HG03159 (cell line): ENCODE results near the gene ACTN1.
"Not testable (repeated sequence)": the region's sequence is repeated elsewhere in the genome, so short reads cannot be mapped to it uniquely, and the experiment has no call there.

Experiments
- ATAC-seq: cut with Tn5 transposase; IDR thresholded peaks from one replicate; pipeline ENCODE4 v1.9.1; 2021; ENCODE audit warnings: mild to moderate bottlenecking, moderate library complexity; ENCODE audit not compliant: unreplicated experiment

The ACTN1 gene

DNA sequence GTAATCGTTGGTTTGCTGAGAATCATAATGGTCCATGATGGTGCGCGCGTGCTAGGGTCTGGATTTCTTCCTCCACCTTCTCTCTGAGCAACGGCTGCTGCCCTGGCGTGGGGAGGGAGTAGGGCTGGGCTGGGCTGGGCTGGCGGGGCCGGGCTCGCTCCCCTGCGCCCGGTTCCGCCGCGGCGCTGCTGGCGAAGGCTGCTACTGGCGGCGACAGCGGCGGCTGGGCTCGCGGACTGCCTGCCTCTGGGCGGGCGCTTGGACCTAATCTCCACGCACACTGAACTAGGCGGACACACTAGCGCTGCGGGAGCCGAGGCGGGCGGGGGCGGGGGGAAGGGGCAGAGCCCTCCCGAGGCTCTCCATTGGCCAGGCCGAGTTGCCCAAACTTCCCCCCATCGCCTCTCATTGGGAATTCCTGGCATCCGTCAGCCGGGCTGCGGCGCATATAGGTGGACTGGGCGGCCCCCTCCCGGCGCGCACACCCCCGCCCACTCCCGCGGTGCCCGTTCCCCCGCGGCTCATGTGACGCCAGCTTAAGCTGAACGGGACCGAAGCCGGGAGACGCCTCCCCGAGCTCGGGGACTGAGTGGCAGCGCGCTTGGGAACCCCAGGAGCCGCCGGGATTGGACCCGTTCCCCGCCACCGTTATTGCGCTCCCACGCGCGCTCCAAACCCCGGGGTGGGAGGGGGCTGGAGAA, at the start of gene ACTN1:
ACTN1 (minus strand) TSS at position 282 of the 701 bp plus-strand sequence; CDS start at position 36, 246 bp downstream.
- ATAC-seq: peak; percentile 44

DNA sequence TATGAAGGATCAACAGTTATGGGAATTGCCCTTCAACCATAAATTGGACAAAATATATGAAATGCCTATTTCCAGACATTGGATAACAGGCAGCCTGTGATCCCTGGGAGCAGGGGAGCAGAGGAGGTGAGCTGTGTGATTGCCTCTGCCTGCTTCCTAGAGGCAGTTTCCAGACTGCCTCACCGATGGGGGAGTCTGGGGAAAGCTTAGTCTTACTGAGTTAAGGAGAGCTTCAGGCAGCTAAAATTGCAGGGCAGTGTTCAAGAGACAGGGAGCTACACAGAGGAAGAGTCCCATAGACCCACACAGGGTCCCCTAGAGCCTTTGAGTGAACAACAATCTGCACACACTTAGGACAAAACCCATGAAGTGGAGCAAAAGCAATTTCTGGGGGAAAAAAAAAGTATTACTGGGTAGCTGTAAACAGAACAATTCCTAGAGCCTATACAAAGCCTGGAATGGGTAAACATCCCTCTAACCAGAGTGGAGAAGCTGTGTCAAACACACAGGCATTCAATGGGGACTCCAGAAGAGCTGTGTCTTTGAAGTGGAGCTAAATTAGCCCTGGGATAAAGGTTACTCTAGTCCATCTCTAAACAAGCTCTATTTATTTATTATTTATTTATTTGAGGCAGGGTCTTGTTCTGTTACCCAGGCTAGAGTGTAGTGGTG, 48.3 kb upstream of the ACTN1 start:
- no peak for ATAC-seq

- no peak for ATAC-seq
Observed at GRCh38 chr14:69023035-69023434, 43.9 kb upstream of the ACTN1 start.

GRCh38 chr14:69022093-69022492, 43.0 kb upstream of the ACTN1 start:
- not testable (repeated sequence) for ATAC-seq

- no peak for ATAC-seq
Observed at GRCh38 chr14:69017706-69018105, 38.6 kb upstream of the ACTN1 start.

GRCh38 chr14:69014829-69015259, 35.7 kb upstream of the ACTN1 start:
- ATAC-seq: no peak

DNA sequence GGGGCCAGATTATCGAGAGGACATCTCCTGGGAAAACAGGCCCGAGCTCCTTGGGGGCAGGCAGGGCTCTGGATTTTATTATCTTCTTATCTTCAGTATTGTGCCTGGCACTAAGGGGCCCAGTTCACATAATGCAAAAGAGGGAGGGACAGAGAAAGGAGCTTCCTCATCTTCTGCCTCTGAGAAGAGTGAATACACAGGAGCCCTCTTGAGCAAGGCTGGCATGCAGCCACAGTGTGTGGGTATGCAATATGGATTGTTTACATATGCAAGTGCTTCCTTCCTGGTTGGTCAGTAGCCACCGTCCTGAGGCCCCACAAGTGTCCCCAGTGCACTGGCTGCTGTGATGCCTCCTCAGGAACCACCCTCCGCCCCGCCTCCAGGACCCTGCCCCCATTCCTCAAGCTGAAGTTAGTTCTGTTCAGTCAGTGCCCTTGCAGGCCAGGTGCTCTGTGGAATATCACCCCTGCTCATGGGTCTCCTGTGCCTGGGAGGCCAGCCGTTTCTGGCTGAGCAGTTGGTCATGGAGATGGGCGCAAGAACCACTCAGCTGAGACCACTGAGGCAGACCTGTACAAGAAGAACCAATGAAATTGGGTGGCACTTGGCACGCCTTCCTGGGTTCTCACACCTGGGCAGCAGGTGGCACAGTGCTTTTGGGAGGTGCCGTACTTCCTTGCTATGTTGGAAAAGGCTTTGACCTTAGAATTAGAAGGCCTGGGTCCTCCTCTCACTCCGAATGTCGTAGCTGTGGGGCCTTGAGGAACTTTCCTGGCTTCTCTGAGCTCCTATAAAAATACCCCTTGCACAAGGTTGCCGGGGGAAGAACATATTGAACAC, 35.1 kb upstream of the ACTN1 start:
- ATAC-seq: no peak

- no peak for ATAC-seq
Observed at GRCh38 chr14:69012256-69012953, 33.3 kb upstream of the ACTN1 start.

- no peak for ATAC-seq
Observed at GRCh38 chr14:69010648-69011047, 31.5 kb upstream of the ACTN1 start.

DNA sequence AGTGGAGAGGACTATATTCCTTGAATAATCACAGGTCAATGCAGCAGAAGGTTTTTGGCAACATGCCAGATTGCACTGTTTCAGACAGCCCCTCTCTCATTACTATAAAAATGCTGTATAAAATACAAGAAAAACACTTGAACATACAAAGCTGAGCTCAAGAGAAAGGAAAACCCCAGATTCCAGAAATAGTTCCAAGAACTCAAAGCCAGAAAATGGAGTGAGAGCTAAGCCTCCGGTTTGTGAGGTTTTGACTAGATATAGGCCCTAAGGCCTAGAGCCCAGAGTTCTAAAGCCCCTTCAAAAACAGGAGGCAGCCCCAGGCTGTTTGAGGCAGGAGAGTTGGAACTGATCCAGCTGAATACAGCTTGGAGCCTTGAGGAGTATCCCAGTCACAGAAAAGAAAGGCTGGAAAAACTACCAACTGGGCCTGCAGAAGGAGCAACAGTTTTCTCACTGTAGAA, 29.4 kb upstream of the ACTN1 start:
- no peak for ATAC-seq

GRCh38 chr14:69006346-69006745, 27.2 kb upstream of the ACTN1 start:
- ATAC-seq: no peak

DNA sequence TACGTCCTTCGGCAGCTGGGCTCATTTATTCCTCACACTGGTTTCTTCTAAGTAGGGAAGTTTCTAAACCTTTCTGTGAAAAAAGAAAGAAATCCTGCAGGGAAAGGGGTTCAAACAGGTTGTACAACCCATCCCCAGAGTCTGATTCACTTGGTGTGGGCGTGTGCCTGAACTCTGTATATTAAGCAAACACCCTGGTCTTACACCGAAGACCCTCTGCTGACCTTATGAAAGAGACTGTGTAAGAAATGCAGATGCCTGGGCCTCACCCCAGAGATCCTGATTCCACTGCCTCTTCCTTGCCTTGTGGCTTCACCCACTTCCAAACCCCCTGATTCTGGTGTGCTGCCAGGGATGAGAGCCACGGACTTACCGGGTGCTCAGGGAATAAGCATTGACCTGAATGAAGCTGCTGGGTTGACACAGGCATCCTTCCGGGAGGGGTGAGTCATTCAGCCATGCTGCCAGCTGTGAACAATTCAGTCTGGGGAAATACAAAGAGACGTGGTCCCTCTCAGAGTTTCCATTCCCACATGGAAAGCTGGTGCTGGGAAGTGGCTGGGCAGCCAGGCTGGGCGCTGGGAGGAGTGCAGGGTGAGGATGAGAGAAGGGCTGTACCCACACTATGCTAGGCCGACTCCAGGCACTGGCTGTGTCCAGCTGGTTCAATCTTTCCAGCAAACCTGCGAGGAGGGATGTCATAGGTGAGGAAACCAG, 26.5 kb upstream of the ACTN1 start:
- no peak for ATAC-seq

- no peak for ATAC-seq
Observed at GRCh38 chr14:69004731-69005431, 25.8 kb upstream of the ACTN1 start.

GRCh38 chr14:69003626-69004025, 24.5 kb upstream of the ACTN1 start:
- ATAC-seq: no peak

DNA sequence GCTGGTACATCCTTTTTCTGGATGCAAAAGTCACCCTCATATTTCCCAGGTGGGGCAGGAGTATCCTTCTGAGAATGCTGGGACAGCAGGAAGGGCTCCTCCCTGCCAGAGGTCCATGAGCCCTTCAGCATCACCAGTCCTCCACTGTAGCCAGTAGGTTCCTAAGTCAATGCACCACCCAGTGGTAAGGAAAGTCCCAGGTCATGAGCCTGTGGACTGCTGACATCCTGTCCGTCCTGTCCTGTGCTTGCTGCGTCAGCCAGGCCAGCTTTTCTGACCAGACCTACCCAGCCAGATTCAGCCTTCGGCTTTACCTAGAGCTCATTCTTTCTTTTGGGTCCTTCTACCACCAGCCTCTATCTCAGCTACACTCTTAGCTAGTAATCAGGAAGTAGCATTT, 23.0 kb upstream of the ACTN1 start:
- no peak for ATAC-seq

DNA sequence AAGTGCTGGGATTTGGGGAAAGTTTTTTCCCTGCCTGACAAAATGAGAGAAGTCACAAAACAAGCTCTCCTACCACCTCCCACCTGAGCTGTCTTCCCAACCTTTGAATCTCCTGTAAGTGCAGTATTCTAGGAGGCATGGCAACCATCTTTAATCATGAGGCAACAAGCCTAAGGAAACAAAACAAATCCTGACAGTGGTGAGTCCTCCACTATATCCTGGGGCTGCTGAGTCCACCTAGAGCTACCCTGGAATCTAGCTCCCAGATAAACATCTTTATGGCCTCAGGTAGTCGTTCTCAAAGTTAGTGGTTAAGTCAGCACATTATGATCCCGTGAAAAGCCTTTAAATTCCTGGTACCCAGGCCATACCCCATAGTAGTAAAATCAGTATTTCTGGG, 22.3 kb upstream of the ACTN1 start:
- no peak for ATAC-seq

DNA sequence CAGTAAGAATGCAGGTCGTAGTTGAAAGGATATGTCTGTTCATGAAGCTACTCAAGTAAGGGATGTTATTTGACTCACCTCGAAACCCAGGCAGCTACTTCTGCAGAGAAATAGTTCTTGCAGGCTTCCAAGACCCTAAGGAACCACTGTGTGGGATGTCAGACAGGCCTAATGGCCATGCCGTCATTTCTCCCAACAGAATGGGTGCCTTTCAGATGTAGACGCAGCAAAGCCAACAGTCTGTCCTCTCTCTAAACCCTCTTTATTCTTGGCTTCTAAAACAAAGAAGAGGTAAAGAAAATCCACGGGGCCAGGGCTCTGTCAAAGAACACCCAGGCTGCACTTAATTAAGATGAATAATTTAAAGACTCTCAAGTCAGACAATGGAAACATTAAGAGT, 19.0 kb upstream of the ACTN1 start:
- no peak for ATAC-seq

DNA sequence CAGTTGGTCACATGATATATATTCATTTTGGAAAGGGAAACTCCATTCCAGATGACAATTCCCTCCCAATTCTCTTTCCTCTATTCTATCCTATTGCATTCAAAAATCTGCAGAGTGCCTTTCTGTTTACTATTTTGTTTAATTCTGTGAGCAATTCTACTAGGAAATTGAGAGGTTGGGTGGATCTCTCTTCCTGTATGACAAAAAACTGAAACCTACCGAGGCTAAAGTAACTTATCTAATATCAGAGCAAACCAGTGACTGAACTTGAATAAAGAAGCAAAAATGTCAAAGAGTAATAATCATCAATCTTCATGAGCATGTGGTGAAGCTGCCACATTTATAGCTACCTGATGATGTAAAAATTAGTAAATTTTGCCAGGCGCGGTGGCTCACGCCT, 16.6 kb upstream of the ACTN1 start:
- no peak for ATAC-seq

- ATAC-seq: no peak
Observed at GRCh38 chr14:68994056-68994455, 15.0 kb upstream of the ACTN1 start.

- ATAC-seq: no peak
Observed at GRCh38 chr14:68987653-68988036, 8.5 kb upstream of the ACTN1 start.
